Measurements from ENCODE around the gene HAO2.

Gene HAO2

GRCh38 chr1:119380304-119380703 is 11.7 kb downstream of the HAO2 start:
- no peak for DNase-seq (ENCODE audit: low spot score)

GRCh38 chr1:119380983-119381662 is 12.5 kb downstream of the HAO2 start:
- no peak for DNase-seq (ENCODE audit: low spot score)

- no peak for DNase-seq (ENCODE audit: low spot score)
Measured at GRCh38 chr1:119384591-119384990, 16.0 kb downstream of the HAO2 start.

GRCh38 chr1:119385650-119386049 is 17.1 kb downstream of the HAO2 start:
- DNase-seq (ENCODE audit: low spot score) = no peak

GRCh38 chr1:119387858-119388257 is 19.3 kb downstream of the HAO2 start:
- no peak for DNase-seq (ENCODE audit: low spot score)

- DNase-seq (ENCODE audit: low spot score) = no peak
Measured at GRCh38 chr1:119388450-119388849, 19.9 kb downstream of the HAO2 start.

GRCh38 chr1:119390526-119390925 is 21.9 kb downstream of the HAO2 start:
- no peak for DNase-seq (ENCODE audit: low spot score)

GRCh38 chr1:119391749-119392148 is 23.2 kb downstream of the HAO2 start:
- DNase-seq (ENCODE audit: low spot score) = no peak

- DNase-seq (ENCODE audit: low spot score) = no peak
Measured at GRCh38 chr1:119394085-119394484, 25.5 kb downstream of the HAO2 start.

GRCh38 chr1:119396982-119397381 is 28.4 kb downstream of the HAO2 start:
- no peak for DNase-seq (ENCODE audit: low spot score)

- no peak for DNase-seq (ENCODE audit: low spot score)
Measured at GRCh38 chr1:119397986-119398385, 29.4 kb downstream of the HAO2 start.

- no peak for DNase-seq (ENCODE audit: low spot score)
Measured at GRCh38 chr1:119404736-119405135, 36.2 kb downstream of the HAO2 start.

GRCh38 chr1:119409731-119410130 is 41.1 kb downstream of the HAO2 start:
- no peak for DNase-seq (ENCODE audit: low spot score)

GRCh38 chr1:119410961-119411360 is 42.4 kb downstream of the HAO2 start:
- DNase-seq (ENCODE audit: low spot score) = peak; percentile 21

- no peak for DNase-seq (ENCODE audit: low spot score)
Measured at GRCh38 chr1:119414950-119415349, 46.4 kb downstream of the HAO2 start, which contains the start of gene HSD3B2. HSD3B2 (plus strand) TSS chr1:119415150; CDS start chr1:119415420, 270 bp downstream.

- no peak for DNase-seq (ENCODE audit: low spot score)
Measured at GRCh38 chr1:119416006-119416640, 47.5 kb downstream of the HAO2 start.

- DNase-seq (ENCODE audit: low spot score) = no peak
Measured at GRCh38 chr1:119419109-119419508, 50.5 kb downstream of the HAO2 start.

GRCh38 chr1:119420638-119421037 is 52.1 kb downstream of the HAO2 start:
- no peak for DNase-seq (ENCODE audit: low spot score)

GRCh38 chr1:119422631-119423030 is 54.0 kb downstream of the HAO2 start:
- no peak for DNase-seq (ENCODE audit: low spot score)

- no peak for DNase-seq (ENCODE audit: low spot score)
Measured at GRCh38 chr1:119428991-119429390, 60.4 kb downstream of the HAO2 start.

- DNase-seq (ENCODE audit: low spot score) = no peak
Measured at GRCh38 chr1:119429687-119430086, 61.1 kb downstream of the HAO2 start.

GRCh38 chr1:119430486-119430885 is 61.9 kb downstream of the HAO2 start:
- no peak for DNase-seq (ENCODE audit: low spot score)

GRCh38 chr1:119431836-119432235 is 63.3 kb downstream of the HAO2 start:
- no peak for DNase-seq (ENCODE audit: low spot score)

GRCh38 chr1:119435052-119435451 is 66.5 kb downstream of the HAO2 start:
- DNase-seq (ENCODE audit: low spot score) = no peak
